ENCODE results near the gene B9D1. TPM values are rescaled to one million over a fixed set of nuclear protein-coding genes. Genes with fewer than 3 reads are reported as not detected.
"Not testable (repeated sequence)": the region's sequence is repeated elsewhere in the genome, so short reads cannot be mapped to it uniquely, and the experiment has no call there.

Gene B9D1
- polyA plus RNA-seq, 4 donors: 34.8 to 41.0 (median 38.4) TPM

DNA sequence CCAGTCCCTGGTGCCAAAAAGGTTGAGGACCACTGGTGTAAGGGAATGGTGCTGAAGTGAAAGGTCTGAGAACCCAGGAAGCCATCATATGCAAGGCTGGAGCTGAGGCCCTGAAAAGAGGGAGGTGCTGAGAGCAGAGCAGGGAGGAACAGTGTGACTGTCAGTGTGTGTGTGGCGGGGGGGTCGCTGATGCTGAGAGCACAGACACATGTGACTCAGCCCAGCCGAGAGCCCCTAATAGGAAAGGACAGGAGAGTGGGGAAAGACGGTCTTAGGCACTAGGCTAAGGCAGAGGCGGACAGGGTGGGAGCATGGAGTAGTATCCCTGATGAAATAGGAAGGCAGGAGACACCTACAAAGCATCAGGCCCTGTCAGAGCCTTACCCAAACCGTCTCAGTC, 1.2 kb downstream of the B9D1 start:
- DNase-seq (ENCODE audit: low read depth in 4 of 4, low spot score in 3 of 4): no peak

DNA sequence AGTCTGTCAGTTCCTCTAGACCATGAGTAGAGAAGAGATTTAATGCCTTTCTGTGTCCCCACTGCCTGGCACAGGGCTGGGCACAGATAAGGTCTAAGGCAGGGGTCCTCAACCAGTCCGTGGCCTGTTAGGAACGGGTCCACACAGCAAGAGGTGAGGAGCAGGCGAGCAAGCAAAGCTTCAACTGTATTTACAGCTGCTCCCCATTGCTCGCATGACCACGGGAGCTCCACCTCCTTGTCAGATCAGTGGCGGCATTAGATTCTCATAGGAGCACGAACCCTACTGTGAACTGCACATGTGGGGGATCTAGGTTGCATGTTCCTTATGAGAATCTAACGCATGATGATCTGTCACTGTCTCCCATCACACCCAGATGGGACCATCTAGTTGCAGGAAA, 1.8 kb downstream of the B9D1 start:
- no peak for DNase-seq (ENCODE audit: low read depth in 4 of 4, low spot score in 3 of 4)

DNA sequence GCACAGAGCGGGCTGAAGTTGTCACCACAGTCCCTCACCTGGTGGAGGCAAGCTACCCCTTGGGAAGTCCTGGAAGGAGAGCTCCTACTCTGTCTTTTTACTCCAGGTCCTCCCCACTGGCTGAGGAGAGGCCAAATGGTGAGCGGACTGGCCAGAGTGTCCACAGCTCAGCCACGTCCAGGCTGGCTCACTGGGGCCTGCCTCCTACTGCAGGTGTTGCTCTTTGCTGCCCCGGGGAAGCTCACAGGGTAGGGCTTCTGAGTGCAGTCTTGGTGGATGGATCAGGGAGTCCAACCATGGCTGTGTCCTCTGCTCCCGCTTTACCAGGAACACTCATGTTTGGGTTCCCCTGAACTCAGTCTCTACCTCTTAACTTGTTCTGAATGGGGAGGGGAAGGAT, 2.7 kb downstream of the B9D1 start:
- no peak for DNase-seq (ENCODE audit: low read depth in 4 of 4, low spot score in 3 of 4)

DNA sequence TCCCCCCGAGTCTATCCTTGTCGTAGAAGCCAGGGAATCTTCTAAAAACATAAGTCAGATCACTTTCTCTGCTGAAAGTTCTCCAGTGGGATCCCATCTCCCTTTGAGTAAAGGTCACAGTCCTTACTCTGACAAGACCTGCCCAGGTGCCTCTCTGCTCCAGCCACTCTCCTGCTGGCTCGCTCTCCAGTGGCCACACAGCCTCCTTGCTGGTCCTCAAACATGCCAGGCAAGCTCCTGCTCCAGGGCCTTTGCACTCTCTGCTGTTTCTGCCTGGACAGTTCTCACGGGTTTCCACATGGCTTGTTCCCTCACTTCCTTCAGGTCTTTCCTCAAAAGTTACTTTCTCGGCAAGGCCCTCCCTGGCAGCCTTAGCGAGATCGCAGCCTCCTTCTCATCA, 3.4 kb downstream of the B9D1 start:
- DNase-seq (ENCODE audit: low read depth in 4 of 4, low spot score in 3 of 4): no peak

DNA sequence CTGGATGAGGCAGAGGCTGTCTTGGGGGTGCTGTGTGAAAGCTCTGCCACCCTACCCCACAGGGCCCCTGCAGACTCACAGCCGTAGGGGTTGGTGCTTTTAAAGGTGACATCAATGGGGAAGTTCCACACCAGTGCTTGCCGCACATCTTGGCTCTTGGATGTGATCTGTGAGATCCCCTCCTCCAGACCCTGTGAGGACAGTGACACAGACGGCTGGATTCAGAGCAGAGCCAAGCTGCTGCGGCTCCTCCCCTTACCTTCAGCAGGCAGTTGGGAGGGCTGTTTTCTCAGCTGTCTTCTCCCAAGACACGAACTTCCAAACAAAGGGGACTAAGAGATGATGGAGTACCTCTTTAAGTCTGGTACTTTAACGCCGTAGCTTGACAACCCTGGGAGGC, 4.8 kb downstream of the B9D1 start:
- no peak for DNase-seq (ENCODE audit: low read depth in 4 of 4, low spot score in 3 of 4)

DNA sequence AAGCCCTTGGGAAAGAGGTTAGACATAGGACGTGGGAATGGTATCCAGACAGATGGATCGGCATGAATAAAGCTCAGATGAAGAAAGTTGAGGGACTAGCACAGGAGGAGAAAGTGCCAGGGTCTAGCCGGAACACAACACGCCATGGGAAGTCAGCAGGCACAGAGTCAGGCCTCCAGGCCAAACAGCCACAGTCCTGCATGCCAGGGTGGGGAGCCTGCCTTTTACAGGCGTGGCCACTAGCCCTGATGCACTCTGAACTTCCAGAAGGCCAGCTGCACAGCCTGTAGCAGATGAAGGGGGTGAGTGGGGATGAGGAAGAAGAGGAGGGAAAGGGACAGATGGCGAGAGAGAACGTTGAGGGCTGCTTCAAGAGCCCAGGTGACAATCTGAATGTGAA, 5.2 kb downstream of the B9D1 start:
- no peak for DNase-seq (ENCODE audit: low read depth in 4 of 4, low spot score in 3 of 4)

DNA sequence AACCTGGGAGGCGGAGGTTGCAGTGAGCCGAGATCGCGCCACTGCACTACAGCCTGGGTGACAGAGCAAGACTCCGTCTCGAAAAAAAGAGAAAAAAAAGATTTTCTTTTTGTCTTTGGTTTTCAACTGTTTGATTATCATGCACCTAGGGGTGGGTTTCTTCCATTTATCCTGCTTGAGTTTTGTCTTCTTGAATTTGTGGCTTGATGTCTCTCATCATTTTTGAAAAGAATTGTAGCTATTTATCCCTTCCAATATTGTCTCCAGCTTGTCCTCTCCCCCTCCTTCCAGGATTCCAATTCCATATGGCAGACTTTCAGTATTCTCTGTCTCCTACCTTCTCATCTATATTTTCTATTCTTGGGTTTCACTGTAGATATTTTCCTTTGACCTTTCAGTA, 7.8 kb downstream of the B9D1 start:
- no peak for DNase-seq (ENCODE audit: low read depth in 4 of 4, low spot score in 3 of 4)

DNA sequence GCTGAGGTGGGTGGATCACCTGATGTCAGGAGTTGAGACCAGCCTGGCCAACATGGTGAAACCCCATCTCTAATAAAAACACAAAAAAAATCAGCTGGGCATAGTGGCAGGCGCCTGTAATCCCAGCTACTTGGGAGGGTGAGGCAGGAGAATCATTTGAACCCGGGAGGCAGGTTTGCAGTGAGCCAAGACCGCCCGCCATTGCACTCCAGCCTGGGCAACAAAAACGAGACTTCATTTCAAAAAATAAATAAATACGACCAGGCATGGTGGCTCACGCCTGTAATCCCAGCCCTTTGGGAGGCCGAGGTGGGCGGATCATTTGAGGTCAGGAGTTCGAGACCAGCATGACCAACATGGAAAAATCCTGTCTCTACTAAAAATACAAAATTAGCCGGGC, 9.1 kb downstream of the B9D1 start:
- not testable (repeated sequence) for DNase-seq (ENCODE audit: low read depth in 4 of 4, low spot score in 3 of 4)

DNA sequence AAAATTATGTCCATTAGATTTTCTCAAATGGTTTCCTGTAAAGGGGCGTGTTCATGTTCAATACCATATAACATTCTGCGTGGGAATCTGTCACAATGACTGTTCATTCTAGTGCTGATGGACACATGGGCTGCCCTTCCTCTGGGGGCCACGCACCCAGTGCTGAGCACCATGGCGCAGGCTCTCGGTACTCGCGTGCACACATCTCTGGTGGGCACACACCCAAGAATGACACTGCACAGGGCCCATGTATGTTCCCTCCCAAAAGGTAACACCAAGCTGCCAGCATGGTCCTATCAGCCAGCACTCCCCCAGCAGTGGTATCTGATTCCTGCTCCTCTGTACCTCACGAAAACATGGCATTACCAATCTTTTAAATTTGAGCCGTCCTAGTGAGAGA, 13.7 kb downstream of the B9D1 start:
- no peak for DNase-seq (ENCODE audit: low read depth in 4 of 4, low spot score in 3 of 4)

DNA sequence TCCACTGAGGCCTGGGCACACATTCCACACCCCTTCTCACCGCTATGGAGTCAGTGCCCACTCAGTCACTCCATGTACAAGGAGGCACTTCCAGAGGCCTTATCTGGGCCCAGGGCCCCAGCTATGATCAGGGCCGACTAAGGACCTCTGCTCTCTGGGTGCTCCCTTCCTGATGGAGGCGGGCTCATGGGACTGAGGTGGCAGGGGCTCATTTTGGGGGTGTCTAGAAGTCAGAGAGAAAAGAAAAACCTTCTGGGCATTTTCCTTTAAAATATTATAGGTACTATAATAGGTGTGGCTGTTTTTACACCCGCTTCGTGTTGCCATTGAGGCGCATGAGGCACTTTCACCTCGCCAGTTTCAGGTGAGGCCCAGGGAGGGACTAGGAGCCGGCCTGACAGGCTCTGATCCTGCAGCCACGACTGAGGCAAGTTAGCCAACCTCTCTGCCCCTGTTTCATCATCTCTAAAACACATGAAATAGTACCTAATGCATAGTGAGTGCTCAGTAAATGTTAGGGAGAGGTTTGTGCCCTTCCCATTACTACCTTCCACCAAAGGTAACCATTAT, 14.4 kb downstream of the B9D1 start:
- no peak for DNase-seq (ENCODE audit: low read depth in 4 of 4, low spot score in 3 of 4)

DNA sequence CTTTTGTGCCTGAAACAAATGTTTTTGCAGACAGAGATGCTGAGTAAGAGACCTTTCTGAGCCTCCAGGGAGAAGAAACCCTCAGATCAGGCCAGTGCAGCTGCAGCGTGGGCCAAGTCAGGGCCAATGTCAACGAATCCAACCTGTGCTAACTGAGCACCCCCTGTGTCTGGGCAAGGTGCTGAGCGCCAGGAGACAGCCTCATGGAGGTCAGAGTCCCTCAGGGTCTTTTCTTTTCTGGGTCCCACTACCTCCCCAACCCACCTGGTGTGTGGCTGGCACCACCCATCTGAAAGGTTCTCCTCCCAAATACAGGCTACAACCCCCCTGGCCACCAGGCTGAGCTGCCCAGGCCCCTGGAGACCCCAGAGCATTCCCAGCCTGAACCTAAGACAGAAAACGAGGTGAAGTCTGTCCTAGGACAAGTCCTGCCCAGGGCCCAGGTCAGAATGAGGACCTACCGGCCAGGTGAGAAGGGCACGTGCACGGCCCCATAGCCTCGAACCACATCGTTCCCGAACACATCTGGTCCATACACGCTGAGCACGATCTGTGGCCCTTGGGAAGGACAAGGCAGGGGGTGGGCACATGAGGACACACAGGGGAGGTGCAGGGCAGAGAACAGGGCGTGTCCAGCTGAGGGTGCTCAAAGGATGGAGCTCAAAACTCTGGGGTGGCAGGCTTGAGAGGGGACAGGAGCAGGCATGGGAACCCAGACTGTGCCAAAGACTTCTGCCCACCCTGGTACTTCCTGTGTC, 15.0 kb downstream of the B9D1 start:
- DNase-seq (ENCODE audit: low read depth in 4 of 4, low spot score in 3 of 4): no peak

DNA sequence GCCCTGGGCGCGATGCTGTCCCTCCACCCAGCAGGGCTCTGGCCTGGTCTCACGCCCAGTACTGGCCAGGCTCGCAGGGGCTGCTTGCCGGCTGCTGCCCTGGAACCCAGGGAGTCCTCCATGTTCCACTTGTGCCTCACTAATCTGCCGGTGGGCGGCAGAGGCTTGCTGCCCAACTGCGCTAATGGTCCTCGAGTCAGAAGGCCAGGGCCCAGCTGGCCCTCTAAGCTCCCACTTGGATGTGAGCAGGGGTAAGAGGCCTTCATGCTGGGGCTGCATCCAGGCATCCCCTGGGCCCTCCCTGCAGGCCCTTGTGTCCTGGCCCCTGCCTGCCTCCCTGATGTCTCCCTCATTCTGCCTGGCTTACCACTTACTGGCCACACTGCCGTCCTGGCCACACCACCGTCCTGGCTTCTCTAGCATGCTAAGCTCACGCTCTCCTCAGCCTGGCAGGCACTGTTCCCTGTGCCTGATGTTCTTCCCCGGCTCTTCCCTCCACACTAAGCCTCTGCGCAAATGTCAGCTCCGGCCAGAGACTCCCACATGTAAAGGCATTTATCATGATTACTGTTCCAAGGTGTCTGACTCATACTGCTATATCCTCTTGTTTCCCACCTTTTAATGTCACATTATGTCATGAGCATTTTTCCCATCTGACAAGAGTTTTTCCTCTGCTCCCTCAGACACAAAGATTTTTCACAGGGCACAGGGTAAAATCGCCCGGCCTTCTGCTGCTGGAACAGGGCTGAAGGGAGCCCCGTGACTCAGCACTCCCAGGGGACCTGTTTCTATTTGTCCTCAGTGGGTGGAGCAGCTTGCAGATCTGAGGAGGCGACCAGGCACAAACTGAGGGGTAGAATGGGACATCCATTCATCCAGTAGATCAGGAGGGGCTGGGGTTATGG, 15.9 kb downstream of the B9D1 start:
- no peak for DNase-seq (ENCODE audit: low read depth in 4 of 4, low spot score in 3 of 4)

DNA sequence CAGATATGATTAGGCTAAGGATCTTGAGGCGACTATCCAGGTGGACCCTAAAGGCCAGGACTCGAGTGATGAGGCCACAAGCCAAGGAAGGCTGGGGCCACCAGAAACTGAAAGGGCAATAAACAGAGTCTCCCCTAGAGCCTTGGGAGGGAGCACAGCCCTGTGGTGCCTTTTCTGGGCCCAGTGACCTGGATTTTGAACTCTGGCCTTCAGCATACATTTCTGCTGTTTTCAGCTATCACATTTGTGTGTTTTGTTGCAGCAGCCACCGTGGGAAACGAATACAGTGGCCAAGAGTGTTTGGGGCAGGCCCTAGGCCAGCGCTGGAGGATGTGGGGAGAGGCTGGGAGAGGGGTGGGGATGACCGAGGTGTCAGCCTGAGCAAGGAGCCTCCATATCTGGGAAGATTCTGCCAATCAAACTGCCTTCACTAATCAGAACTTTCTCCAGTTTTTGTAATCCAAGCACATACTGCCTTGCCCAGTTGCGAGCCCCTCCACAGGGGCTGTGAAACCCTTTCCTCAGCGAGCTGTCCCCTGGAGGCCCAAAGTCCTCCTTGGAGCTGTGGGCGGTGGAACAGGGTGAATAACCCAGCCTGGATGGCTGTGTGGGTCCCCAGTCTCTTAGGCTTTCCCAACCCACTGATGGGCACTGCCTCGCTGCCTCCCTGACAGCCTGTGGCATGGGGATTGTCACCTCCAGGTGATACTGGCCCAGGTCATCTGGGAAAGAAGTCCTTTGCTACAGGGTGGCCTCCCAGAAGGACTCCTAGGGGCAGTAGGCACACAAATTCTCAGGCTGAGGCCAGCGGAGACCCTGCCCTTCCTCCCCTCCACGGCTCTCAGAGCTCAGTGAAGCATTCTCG, 16.8 kb downstream of the B9D1 start:
- no peak for DNase-seq (ENCODE audit: low read depth in 4 of 4, low spot score in 3 of 4)

DNA sequence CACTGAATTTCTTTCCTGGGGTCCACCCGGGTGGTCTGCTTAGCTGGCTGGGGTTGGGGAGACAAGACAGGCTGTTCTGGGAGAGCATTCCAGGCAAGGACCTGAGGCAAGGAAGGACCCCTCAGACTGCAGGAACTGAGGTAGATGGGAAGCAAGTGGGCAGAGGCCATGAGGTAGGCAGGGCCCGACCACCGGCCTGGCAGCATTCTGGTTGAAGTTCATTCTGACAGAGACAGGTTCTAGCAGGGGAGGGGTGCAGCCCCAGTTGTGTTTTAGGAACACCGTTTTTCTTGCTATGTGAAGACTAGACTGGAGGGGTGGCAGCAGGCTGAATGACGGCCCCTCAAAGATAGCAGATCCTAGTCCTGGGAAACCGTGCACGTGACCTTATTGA, 17.5 kb downstream of the B9D1 start:
- DNase-seq (ENCODE audit: low read depth in 4 of 4, low spot score in 3 of 4): no peak

DNA sequence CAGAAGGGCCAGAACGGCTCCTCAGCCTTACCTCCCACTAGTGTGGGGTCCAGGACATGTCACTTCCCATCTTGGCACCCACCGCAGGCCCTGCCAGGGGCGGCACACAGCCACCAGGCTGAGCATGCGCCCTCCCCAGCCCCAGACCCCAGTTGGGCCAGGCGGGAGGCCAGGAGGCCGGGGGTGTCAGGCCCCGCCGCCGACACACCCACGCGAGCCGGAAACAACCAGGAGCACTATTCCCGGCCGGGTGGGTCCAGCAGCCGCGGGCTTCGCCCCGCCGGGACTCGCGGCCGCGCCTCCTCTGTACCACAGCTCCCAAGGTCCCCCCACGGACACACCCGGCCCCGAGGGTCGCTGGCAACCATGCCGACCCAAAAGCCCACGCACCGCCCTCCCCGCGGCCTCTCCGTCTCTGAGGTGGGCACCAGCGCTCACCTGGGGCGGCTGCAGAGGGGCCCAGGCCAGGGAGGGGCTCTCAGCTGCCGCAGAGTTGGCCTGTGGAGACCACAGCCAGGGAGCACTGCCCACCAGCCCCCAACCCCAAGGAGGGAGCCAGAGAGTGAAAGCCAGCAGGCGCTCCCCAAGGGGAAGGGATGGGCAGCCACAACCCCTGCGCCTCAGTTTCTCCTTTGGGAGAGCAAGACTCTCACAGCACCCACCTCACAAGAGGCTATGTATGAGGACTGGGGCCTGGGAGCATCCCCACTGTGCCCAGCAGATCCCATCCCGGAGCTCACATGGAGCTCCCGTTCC, 18.0 kb downstream of the B9D1 start:
- DNase-seq (ENCODE audit: low read depth in 4 of 4, low spot score in 3 of 4): no peak

DNA sequence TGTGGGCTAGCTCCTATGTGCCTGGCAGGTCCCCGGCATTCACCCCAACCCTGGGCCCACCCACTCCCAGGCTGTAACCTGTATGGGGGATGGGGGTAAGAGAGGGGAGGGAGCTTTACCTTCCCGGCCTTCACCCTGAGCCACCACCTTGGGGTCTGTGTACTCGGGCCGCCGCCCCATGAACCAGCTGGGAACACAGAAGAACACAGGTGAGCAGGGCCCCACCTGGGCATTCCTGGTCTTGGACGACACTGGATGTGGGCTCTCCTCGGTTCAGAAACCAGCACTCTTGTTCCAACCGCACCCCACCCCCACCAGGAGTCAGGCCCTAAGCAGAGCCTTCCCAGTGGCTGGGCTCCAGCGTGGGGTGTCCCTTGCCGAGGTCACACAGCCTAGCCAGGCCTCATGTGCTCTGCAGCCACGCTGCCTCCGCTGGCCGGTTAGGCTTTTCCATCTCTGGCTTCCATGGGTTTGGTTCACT, 18.8 kb downstream of the B9D1 start:
- no peak for DNase-seq (ENCODE audit: low read depth in 4 of 4, low spot score in 3 of 4)

DNA sequence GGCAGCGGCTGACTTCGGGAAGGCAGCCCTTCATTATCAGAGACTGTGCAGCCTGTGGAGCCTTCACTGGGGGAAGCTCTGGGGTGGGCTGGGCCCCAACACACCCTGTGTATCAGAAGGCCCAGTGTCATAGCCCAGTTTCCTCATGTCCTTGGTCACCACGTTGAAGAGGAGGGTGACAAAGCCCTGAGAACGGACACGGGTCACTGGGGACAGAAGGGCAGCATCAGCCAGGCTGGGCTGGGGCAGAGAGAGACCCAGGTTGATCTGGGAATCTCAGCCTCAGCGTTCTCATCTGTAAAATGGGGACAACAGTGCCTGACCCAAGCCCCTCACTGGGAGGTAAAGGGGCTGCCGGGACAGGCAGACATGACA, 19.3 kb downstream of the B9D1 start:
- no peak for DNase-seq (ENCODE audit: low read depth in 4 of 4, low spot score in 3 of 4)

DNA sequence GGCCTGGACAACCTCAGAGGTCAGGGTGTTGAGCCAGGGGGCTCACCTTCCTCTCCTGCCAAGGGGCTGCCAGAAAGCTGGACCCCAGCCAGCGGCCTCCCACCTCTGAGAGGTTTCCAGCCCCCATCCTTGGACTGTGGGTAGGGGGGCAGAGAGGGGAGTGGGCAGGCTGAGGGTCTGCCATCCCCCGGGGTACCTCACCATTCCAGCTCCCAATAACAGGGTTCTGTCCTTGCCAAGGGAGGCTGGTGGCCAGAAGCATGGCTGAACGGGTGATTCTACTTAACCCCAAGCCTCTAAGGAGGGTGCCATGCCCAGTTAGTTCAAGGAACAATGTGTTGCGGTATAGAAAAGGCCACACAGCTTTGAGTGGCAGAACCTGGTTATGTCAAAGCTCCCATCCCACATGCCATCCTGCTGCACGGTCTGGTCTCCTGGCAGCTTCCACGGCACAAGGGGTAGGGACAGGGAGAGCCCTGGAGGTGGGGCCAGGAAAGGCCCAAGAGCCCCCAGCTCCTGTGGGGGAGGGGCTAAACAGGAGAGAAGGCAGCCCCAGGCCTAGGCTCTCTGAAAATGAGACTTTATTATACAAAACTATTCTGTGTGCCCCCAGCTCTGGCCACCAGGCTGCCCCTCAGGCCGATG, 19.8 kb downstream of the B9D1 start:
- DNase-seq (ENCODE audit: low read depth in 4 of 4, low spot score in 3 of 4): no peak
